ENCODE data around the gene ZMYND11.

DNA sequence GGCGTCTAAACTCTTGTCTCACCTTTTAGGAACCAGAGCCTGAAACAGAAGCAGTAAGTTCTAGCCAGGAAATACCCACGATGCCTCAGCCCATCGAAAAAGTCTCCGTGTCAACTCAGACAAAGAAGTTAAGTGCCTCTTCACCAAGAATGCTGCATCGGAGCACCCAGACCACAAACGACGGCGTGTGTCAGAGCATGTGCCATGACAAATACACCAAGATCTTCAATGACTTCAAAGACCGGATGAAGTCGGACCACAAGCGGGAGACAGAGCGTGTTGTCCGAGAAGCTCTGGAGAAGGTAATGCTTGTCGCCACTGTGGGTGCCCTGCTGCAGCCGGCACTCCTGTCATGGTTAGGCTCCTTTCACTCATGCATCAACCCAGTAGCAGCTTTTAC, 113.1 kb downstream of the ZMYND11 start:
- TF ChIP-seq, protein P1, sequence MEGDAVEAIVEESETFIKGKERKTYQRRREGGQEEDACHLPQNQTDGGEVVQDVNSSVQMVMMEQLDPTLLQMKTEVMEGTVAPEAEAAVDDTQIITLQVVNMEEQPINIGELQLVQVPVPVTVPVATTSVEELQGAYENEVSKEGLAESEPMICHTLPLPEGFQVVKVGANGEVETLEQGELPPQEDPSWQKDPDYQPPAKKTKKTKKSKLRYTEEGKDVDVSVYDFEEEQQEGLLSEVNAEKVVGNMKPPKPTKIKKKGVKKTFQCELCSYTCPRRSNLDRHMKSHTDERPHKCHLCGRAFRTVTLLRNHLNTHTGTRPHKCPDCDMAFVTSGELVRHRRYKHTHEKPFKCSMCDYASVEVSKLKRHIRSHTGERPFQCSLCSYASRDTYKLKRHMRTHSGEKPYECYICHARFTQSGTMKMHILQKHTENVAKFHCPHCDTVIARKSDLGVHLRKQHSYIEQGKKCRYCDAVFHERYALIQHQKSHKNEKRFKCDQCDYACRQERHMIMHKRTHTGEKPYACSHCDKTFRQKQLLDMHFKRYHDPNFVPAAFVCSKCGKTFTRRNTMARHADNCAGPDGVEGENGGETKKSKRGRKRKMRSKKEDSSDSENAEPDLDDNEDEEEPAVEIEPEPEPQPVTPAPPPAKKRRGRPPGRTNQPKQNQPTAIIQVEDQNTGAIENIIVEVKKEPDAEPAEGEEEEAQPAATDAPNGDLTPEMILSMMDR (conservative IDR thresholded peaks at IDR 0.05 in 1 of 2, IDR thresholded peaks at IDR 0.05 in 1 of 2; ENCODE audit: low read depth in 1 of 2, low read length in 2 of 2) = no peak
- TF ChIP-seq EZH2 (IDR thresholded peaks at IDR 0.05; ENCODE audit: low read length, missing control alignments) = no peak
